ENCODE measurements around the gene ARL15.

ARL15 gene

GRCh38 chr5:54315736-54316528 is 5.6 kb upstream of the ARL15 start:
- DNase-seq (ENCODE audit: low spot score): no peak

DNA sequence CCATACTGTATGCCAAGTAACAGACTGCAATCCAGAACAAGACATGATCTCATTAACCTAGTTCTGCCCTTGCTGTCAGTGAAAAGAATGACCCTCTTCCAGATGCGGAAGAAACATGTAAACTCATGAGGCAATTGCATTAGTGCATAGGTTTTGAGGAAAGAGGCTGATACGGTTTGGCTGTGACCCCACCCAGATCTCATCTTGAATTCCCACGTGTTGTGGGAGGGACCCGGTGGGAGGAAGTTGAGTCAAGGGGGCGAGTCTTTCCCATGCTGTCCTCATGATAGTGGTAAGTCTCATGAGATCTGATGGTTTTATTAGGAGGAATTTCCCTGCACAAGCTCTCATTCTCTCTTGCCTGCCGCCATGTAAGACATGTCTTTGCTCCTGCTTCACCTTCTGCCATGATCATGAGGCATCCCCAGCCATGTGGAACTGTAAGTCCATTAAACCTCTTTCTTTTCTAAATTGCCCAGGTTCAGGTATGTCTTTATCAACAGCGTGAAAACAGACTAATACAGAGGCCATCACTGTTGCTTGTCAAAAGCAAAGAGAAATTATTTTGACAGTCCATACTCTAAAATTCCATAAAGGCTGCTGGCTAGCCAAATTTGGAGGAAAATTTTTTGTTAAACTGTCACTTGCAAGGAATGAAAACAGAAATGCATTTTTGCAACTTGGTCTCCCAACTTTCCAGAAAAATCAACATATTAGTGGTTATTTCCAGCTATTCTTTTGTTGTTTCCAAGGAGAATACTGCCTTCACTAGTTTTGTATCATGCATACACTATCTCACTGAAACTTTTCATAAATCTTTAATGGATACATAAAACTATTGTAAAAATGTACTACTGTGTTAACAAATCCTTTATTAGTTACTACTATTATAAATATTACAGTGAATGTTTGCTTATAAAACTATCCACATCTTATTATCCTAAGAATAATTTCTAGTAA is 3.2 kb upstream of the ARL15 start:
- no peak for DNase-seq (ENCODE audit: low spot score)

DNA sequence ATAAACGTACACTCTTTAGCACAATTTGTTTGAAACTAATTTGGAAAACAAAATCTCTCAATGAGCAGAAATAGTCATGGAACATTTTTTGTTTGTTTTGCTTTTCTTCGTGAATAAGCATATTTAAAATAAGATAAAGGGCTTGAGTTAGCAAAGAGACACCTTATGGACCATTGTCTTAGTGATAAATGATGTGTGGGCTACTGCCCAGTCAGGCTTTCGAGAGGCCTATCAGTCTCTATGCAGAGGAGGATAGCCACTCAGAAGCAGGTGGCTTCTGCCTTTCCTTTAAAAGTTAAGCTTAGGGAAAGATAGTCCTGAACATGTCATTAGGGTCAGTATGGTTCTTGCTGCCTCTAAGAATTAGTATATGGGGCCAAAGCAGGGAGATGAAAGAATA is 2.1 kb upstream of the ARL15 start:
- no peak for DNase-seq (ENCODE audit: low spot score)

GRCh38 chr5:54311176-54311677 is 854 bp upstream of the ARL15 start:
- DNase-seq (ENCODE audit: low spot score): no peak

DNA sequence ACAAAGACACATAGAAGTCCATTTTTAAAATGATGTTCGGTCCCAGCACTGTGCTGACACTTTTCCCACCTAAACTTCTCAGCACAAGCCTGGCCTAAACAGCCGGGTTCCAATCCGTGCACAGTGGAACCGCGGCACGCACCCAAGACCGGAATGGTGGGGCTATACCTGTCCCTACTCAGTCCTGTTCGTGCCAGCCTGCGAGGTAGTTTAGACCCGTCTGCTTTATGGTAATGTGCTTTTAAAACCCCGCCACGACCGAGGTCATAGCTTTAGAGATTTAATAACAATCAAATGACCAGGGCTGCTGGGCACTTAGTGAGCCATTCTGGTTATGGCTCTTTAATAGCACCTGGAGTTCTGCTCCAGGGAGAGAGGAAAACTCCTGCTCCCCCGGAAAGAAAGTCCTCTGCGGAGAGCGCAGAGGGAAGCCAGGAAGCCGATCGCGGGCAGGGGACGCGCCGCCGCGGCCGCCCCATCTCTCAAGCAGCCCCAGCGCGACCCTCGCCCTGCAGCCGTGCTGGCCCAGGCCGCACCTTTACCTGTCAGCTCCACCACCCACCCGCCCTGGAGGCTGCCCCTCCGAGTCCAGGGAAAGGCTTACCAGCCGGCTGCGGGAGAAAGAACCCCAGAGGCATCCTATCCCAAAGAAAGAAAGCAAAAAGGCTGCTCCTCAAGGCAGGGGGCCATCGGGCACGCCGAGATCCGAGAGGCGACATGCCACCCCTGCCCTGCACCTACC is 511 bp downstream of the ARL15 start:
- DNase-seq (ENCODE audit: low spot score): peak; percentile 27

- no peak for DNase-seq (ENCODE audit: low spot score)
Observed at GRCh38 chr5:54309276-54309675, 1.1 kb downstream of the ARL15 start.

- DNase-seq (ENCODE audit: low spot score): no peak
Observed at GRCh38 chr5:54307583-54307982, 2.8 kb downstream of the ARL15 start.

DNA sequence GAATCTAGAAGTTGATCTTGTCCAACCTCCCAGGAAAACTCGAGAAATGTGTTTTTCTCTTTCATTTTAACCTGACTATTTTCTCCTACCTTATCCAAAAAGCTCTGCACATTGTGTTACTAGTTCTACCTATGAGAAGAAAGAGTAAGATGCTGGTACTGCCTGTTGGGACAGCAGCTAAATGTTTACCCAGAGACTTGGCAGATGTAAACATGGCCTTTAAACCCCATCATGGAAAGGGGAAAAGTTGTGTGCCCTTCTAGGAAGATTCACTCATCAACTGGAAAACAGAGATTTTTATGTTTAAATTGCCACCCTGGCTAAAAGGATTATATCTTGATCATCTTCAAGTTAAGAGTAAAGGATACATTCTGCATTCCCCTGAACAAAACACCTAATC is 3.5 kb downstream of the ARL15 start:
- DNase-seq (ENCODE audit: low spot score): no peak

GRCh38 chr5:54305737-54306136 is 4.6 kb downstream of the ARL15 start:
- no peak for DNase-seq (ENCODE audit: low spot score)

GRCh38 chr5:54304040-54304439 is 6.3 kb downstream of the ARL15 start:
- no peak for DNase-seq (ENCODE audit: low spot score)

GRCh38 chr5:54302267-54302687 is 8.1 kb downstream of the ARL15 start:
- no peak for DNase-seq (ENCODE audit: low spot score)

GRCh38 chr5:54301849-54302248 is 8.5 kb downstream of the ARL15 start:
- no peak for DNase-seq (ENCODE audit: low spot score)

- no peak for DNase-seq (ENCODE audit: low spot score)
Observed at GRCh38 chr5:54301220-54301619, 9.2 kb downstream of the ARL15 start.

DNA sequence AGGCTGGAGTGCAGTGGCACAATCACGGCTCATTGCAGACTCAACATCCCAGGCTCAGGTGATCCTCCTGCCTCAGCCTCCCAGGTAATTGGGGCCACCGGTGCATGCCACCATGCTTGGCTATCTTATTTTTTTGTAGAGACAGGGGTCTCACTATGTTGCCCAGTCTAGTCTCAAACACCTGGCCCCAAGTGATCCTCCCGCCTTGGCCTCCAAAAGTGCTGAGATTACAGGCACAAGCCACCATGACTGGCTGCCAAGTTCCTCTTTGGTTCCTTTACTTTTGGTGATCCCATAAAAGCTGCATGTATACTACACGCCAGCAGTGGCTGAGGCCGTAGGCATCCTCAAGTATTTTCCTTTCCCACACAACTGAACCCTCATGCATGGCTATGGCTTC is 11.4 kb downstream of the ARL15 start:
- no peak for DNase-seq (ENCODE audit: low spot score)

- DNase-seq (ENCODE audit: low spot score): no peak
Observed at GRCh38 chr5:54296386-54296785, 14.0 kb downstream of the ARL15 start.

DNA sequence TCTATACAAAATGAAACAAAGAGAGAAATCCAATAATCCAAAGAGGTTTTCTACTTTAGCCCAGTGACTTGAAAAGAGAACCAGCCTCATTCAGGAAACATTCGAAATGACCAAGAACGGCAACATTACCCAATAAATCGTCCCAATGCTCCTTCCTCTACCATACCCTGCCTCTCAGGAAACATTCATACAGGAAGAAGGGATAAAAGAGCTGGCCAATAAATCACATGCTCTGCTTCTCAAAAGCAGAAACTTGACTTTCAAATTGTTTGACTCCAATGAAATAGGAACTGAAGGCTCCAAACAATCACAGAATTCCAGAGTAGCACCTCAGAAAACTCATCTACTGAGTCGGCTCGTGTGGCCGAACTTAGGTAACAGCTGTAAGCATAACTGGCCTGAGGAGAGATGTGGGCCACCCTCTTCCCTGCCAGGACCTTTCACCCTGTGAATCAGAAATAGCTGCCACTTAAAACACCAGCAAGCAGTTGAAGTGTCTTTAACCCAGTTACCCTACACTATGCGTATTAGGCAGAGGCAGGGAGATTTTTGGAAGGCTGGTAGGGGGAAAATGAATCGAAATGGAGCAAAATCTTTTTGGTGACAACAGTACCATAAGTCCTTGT is 14.6 kb downstream of the ARL15 start:
- DNase-seq (ENCODE audit: low spot score): no peak

- DNase-seq (ENCODE audit: low spot score): no peak
Observed at GRCh38 chr5:54294097-54294667, 16.2 kb downstream of the ARL15 start.

DNA sequence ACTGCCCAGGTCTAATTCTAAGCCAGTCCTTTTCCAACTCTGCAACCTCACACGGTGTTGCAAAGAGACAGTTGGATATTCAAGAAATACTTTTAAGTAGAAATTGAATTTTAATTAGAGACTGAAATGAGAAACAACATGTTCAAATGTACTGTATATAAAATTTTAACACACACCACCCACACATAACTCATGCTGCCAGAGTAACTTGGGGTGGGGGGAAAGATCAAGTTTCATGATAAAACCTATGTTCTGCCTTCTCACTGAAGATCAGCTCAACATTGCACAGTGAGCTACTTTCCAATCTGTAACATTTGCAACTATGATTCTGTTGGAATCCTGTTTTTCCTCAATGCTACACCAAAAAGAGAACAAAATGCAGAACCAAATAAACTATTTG is 17.5 kb downstream of the ARL15 start:
- DNase-seq (ENCODE audit: low spot score): no peak

DNA sequence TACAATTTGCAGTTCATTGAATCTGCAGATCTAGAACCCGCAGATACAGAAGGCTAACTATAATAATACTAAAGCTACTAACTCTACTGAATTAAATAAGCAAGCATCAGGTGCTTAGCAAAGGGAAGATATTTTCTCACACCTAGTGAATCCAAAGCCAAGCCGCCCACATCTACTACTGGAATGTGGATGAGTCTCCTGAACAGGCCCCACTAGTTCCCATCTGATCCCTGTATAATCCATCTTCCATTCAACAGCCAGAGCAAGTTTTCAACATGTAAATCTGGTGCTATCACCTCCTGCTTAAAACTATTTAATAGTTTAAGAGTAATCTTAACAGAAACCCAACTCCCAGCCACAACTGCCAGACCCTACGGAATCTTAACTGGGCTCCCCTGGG is 18.9 kb downstream of the ARL15 start:
- no peak for DNase-seq (ENCODE audit: low spot score)

DNA sequence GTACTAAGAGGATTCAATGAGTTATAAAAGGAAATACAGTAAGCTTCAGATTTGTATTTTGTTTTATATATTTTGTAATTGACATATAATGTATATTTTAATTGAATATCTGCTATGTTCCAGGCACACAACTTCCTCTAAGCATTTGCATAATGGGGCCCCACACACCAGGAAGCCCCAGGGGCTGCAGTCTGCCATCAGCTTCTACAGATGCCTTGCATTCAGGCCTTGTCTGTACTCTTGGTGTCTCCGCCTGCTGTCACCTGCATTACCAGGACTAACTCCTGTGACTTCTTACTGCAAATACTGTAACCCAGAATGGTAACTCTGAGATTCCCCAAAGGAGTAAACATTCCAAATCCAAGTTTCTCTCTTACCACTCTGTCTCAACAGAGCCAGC is 20.6 kb downstream of the ARL15 start:
- DNase-seq (ENCODE audit: low spot score): no peak

DNA sequence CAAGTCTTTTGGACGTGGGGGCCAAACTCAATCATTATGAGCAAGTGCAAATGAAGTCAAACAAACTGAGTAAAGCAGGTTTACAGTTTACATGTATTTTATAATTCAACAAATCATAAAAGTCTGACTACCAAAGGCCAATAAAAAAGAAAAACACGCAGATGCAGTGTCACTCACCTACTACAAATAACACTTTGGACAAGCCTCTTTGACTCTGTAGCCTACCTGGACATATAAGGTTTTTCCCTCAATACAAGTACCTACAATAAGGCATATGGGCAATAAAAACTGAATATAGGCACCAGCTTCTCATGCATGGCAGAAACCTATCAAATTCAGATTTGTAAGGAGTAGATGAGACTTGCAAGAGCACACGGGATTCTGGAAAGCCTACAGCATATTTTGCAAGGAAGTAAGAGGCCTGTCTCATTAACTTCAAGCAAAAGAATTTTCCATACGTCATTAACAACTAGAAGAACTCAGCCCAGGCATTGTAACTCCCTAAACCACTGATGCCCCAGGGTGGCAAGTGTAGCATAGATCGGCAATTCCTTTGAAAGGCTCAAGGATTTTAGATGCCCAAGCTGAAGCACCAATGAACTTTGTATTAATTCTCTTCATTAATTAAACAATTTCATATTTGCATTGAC is 21.7 kb downstream of the ARL15 start:
- DNase-seq (ENCODE audit: low spot score): no peak

Measured in AG08395 (cell line).